Heart left ventricle (tissue), 13 donors: ENCODE measurements around the gene SEZ6L.

ENCODE experiments used
- CTCF ChIP-seq, 12 donors: fragments of 200-600 bp; sonication (generic) in 4 of 12; IDR thresholded peaks; one replicate each; pipeline versions ENCODE4 v1.5.0 to v1.8.0; 2018 to 2022; ENCODE audit warnings: antibody characterized with exemption in 12 of 12, mild to moderate bottlenecking in 5 of 12
- POLR2A ChIP-seq, 2 donors: fragments of 450-650 bp; IDR thresholded peaks; one replicate each; pipeline ENCODE4 v1.6.1; 2017; ENCODE audit warnings: antibody characterized with exemption in 2 of 2, mild to moderate bottlenecking in 2 of 2, moderate library complexity in 2 of 2
- donor health status: ischemic (EF 13 %, LVEDD 7.1; RV severe dilation, severe dysfunction).
- donor health status: DM: no; HTN: yes; CAD: no.
- donor health status: DM: no; HTN: no; CAD: no.
- donor health status: ischemic (EF 25% LVEDD 6.9; RV normal size, moderate dysfunction).
- donor health status: ischemic (EF 25% LVEDD 5.7; RV mildly dilated, moderate dysfunction).
- donor health status: ischemic (EF 35%, LVEDD 5.7; RV mildly dilated, moderate dysfunction).
- donor health status: nonischemic (EF 11% LVEDD 7.7; RV severe dilation, severe dysfunction).
- donor health status: DM: yes; HTN: yes; CAD: no.
- donor health status: PGD.
- donor health status: ischemic (EF 29% LVEDD 5.4; RV normal size, mild dysfunction).
- donor health status: nonischemic (EF 23%, LVEDD 6.1; RV moderate dilation, normal function).

GRCh38 chr22:26308467-26308866 lies 139.2 kb downstream of the SEZ6L start:
- TF ChIP-seq CTCF (IDR thresholded peaks at IDR 0.05) (no peak), POLR2A (IDR thresholded peaks at IDR 0.05) (no peak)
